ENCODE measurements around the gene BTF3L4. TPM values are rescaled to one million over a fixed set of nuclear protein-coding genes. Genes with fewer than 3 reads are reported as not detected.

BTF3L4 gene
- total RNA-seq, 1 donor from 2014 or later = 33.8 TPM

- DNase-seq (no peak), ATAC-seq (no peak)
- intact Hi-C loops (cut with DNase I) = no loop called here
- Histone ChIP-seq H3K36me3 (peaks cover 9% of the 10 kb centered on the region), H3K9me3 (no peaks in the 10 kb centered on the region), H3K27ac (no peak overlapping the region), H3K27me3 (ENCODE audit: low read depth) (no peaks in the 10 kb centered on the region), H3K4me3 (peak overlapping the region; percentile 92), H3K4me1 (peaks cover 34% of the 10 kb centered on the region)
- TF ChIP-seq, protein P1, sequence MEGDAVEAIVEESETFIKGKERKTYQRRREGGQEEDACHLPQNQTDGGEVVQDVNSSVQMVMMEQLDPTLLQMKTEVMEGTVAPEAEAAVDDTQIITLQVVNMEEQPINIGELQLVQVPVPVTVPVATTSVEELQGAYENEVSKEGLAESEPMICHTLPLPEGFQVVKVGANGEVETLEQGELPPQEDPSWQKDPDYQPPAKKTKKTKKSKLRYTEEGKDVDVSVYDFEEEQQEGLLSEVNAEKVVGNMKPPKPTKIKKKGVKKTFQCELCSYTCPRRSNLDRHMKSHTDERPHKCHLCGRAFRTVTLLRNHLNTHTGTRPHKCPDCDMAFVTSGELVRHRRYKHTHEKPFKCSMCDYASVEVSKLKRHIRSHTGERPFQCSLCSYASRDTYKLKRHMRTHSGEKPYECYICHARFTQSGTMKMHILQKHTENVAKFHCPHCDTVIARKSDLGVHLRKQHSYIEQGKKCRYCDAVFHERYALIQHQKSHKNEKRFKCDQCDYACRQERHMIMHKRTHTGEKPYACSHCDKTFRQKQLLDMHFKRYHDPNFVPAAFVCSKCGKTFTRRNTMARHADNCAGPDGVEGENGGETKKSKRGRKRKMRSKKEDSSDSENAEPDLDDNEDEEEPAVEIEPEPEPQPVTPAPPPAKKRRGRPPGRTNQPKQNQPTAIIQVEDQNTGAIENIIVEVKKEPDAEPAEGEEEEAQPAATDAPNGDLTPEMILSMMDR (IDR thresholded peaks at IDR 0.05) = no peak
Measured at GRCh38 chr1:52053862-52054261, 2.2 kb upstream of the BTF3L4 start.

DNA sequence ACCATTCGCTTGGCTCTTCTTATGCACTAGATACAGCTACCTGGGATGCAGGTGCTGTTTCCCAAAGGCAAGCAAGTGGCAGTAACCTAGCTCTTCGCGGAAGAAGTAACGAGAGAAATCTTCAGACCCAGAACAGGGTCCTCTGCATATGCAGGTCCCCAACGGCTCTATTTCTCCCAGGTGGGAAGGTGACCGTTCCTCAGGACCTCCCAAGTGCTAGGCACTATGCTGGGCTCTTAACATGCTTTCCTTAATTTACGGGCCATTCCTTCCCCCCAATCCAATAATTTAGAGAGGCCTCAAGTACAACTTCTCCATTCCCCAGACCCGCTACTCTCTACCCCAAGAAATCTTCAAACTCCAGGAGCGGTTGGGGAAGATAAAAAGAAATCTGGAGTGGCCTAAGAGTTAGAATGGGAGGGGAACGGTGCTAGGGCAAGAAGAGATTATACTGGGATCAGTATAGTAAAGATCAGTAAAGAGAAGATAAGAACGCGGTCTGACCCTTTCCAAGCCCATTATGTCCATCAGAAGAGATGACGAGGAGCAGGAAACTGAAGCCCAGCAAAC is 1.5 kb upstream of the BTF3L4 start:
- TF ChIP-seq, protein P1 (IDR thresholded peaks at IDR 0.05) = no peak
- ATAC-seq (no peak), DNase-seq (no peak)
- Histone ChIP-seq H3K36me3 (peaks cover 9% of the 10 kb centered on the region), H3K4me1 (peaks cover 42% of the 10 kb centered on the region), H3K4me3 (peak overlapping the region; percentile 92), H3K27ac (peak overlapping the region; percentile 92), H3K27me3 (ENCODE audit: low read depth) (no peaks in the 10 kb centered on the region), H3K9me3 (no peaks in the 10 kb centered on the region)
- intact Hi-C loops (cut with DNase I) = no loop called here

DNA sequence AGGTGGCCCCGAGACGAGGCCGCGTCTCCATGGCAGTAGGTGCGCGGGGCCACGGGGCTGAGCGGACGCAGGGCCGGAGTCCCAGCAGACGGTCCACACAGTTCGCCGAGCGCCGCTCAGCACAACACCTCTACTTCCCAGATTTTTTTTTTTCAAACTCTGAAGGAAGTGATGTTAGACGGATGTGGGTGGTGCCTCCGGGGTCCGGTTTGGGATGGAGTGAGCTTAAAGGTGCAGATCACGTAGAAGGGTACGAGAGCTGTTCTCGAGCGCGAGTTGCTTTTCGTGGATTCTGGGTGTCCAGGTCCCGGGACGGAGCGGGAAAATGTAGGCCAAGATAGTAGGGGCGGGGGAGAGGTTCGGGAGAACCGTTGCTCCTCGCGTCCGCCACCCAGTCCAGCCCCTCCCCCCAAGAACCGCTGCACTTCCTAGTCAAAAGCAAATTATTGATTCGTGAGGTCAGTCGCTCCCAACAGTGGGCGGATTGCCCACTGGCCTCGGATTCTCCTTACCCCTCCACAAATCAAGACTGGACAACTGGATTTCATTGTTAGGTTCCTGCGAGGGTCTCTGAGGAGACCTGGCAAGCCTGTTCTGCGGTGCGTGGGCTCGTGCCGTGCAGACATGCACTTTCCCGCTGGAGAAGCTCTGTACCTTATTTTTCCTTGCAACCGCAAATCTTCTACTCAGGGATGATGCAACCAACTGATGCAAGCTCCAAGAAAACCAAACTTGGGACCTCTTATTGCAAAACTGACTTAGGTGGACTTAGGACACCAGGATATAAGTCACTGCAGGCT is 829 bp upstream of the BTF3L4 start, which contains the start of gene TXNDC12:
Gene TXNDC12, minus strand, starts transcription at position 126 of the 800 bp plus-strand sequence. Its CDS starts 95 bp downstream, at position 31.
- intact Hi-C loops (cut with DNase I) = no loop called here
- H3K36me3 ChIP-seq = peaks cover 15% of the 10 kb centered on the region
- peak; percentile 91 to 93 for ATAC-seq
- H3K4me1 ChIP-seq = peaks cover 47% of the 10 kb centered on the region
- TF ChIP-seq, protein P1 (IDR thresholded peaks at IDR 0.05) = no peak
- peak; percentile 90 for DNase-seq
- no peaks in the 10 kb centered on the region for H3K27me3 ChIP-seq (ENCODE audit: low read depth)
- H3K9me3 ChIP-seq = no peaks in the 10 kb centered on the region
- H3K27ac ChIP-seq = peak within 1 kb of the TSS; percentile 92
- H3K4me3 ChIP-seq = peak within 1 kb of the TSS; percentile 92

GRCh38 chr1:52055866-52056162 is 281 bp upstream of the BTF3L4 start:
- Histone ChIP-seq H3K36me3 (peaks cover 20% of the 10 kb centered on the region), H3K4me3 (peak overlapping the region; percentile 92), H3K9me3 (no peaks in the 10 kb centered on the region), H3K27ac (peak overlapping the region; percentile 92), H3K27me3 (ENCODE audit: low read depth) (no peaks in the 10 kb centered on the region), H3K4me1 (peaks cover 47% of the 10 kb centered on the region)
- intact Hi-C loops (cut with DNase I) = no loop called here
- ATAC-seq (no peak), DNase-seq (no peak)
- TF ChIP-seq, protein P1 (IDR thresholded peaks at IDR 0.05) = no peak

- intact Hi-C loops (cut with DNase I) = no loop called here
- peaks cover 47% of the 10 kb centered on the region for H3K4me1 ChIP-seq
- H3K36me3 ChIP-seq = peaks cover 17% of the 10 kb centered on the region
- TF ChIP-seq, protein P1 (IDR thresholded peaks at IDR 0.05) = no peak
- peak overlapping the region; percentile 92 for H3K4me3 ChIP-seq
- H3K27me3 ChIP-seq (ENCODE audit: low read depth) = no peaks in the 10 kb centered on the region
- DNase-seq (no peak), ATAC-seq (no peak)
- H3K27ac ChIP-seq = peak overlapping the region; percentile 92
- H3K9me3 ChIP-seq = no peaks in the 10 kb centered on the region
Measured at GRCh38 chr1:52056937-52057231, 789 bp downstream of the BTF3L4 start.

Data from lower lobe of right lung (tissue), 2 donors.